Ovary (tissue), 9 donors: ENCODE results near the gene FAM3B. TPM values are rescaled to one million over a fixed set of nuclear protein-coding genes. Genes with fewer than 3 reads are reported as not detected.

Experiments
- DNase-seq, 5 donors: peaks; one replicate each; pipeline ENCODE4 v3.0.0-alpha.2; 2019 to 2020
- H3K27ac ChIP-seq, 2 donors: fragments of 200-600 bp; one replicate each; pipeline versions ENCODE4 v1.5.1 to v1.8.0; 2019 to 2022
- H3K27me3 ChIP-seq: fragments of 200-600 bp; one replicate; pipeline ENCODE4 v1.8.0; 2022
- H3K36me3 ChIP-seq: fragments of 200-600 bp; sonication (generic); one replicate; pipeline ENCODE4 v1.5.1; 2019
- H3K4me1 ChIP-seq: one replicate; pipeline ENCODE4 v1.8.1; 2013; ENCODE audit warnings: mild to moderate bottlenecking, moderate library complexity; ENCODE audit not compliant: insufficient read depth
- H3K4me3 ChIP-seq: fragments of 200-600 bp; sonication (generic); one replicate; pipeline ENCODE4 v1.5.1; 2017
- H3K9me3 ChIP-seq, 2 donors: fragments of 200-600 bp in 1 of 2; sonication (generic) in 1 of 2; one replicate each; pipeline versions ENCODE4 v1.5.1 to v1.8.1; 2013 to 2019; ENCODE audit warnings: mild to moderate bottlenecking in 1 of 2, moderate library complexity in 1 of 2
- CTCF ChIP-seq, 3 donors: fragments of 450-650 bp in 2 of 3; fragments of 200-600 bp in 1 of 3; IDR thresholded peaks; one replicate each; pipeline versions ENCODE4 v1.5.1 to v1.8.0; 2016 to 2022; ENCODE audit warnings: antibody characterized with exemption in 3 of 3, mild to moderate bottlenecking in 1 of 3
- EP300 ChIP-seq: sonication (generic); formaldehyde crosslinking; IDR thresholded peaks from one replicate; pipeline ENCODE4 v1.6.1; 2017; ENCODE audit warnings: antibody characterized with exemption
- POLR2A ChIP-seq: fragments of 450-650 bp; IDR thresholded peaks from one replicate; pipeline ENCODE4 v1.6.1; 2017; ENCODE audit warnings: antibody characterized with exemption, mild to moderate bottlenecking, moderate library complexity
- WGBS, 3 donors: extraction: QIAGEN DNeasy Blood & Tissue Kit in 1 of 3; methylation state at CpG; one replicate each; pipeline versions ENCODE4 v1.1.5 to v1.1.7; 2013 to 2017; 5-methylcytosine and 5-hydroxymethylcytosine counted together
- intact Hi-C, 4 donors: fragments of 100-400 bp; cut with DNase I; formaldehyde crosslinking; loops; one replicate each; pipeline versions ENCODE4 v1.11.0 to v1.15.1; 2022 to 2023
- polyA plus RNA-seq, 2 donors: library from polyadenylated mRNA; stranded (reverse); fragments of 200-250 nt in 1 of 2; fragments of 350-450 nt in 1 of 2; fragmentation: Illumina TruSeq in 1 of 2; extraction: RNeasy Lipid Tissue Mini Kit (QIAGEN cat#74804) in 1 of 2; gene quantifications; one replicate each; pipeline ENCODE4 v1.2.3, GENCODE V29; 2013 to 2014
- total RNA-seq, 7 donors: library from RNA; depleted of rRNA in 2 of 7; stranded (reverse); fragments of >200 nt in 2 of 7; fragmentation: NEBNext Ultra II Directional in 3 of 7; extraction: Animal tissue kit (Norgen Biotek cat#: 25700) in 3 of 7; gene quantifications; one replicate each; pipeline versions ENCODE4 v1.1.0 to v1.2.4, GENCODE V29; 2016 to 2023
- donor health status: DM: no; HTN: no; CAD: no; lungs with moderate emphysema.
- donor health status: DM: no; HTN: no; CAD: no.
- donor health status: Bipolar disorder and iron deficiency.
- donor health status: DM: yes; HTN: yes; CAD: no.
- donor health status: DM: no; HTN: no; CAD: no.
- donor health status: DM: yes; HTN: yes; CAD: no.

Gene FAM3B
- total and polyA plus RNA-seq, 9 donors: 0.10 to 7.7 (median 1.0) TPM; not detected in 2

DNA sequence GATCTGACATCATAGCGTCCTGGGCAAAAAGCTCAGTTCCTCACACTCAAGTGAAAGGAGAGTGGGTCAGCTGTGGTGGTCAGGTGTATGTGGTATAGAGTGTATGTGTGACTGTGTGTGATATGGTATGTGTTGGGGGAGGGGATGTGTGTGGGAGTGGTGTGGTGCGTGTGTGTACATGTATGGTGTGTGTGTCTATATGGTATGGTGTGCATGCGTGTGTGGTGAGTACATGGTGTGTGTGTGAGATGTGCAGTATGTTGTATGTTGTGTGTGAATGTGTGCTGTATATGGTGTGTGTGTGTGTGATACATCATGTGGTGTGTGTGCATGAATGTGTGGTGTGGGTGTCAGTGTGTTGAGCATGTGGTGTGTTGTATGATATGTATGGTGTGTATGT, 20.9 kb downstream of the FAM3B start:
- no peak for DNase-seq
- intact Hi-C loops: no loop called here
- H3K4me3 ChIP-seq: no peak overlapping the region
- no peaks in the 10 kb centered on the region for H3K36me3 ChIP-seq
- H3K27ac ChIP-seq: no peak overlapping the region
- no peaks in the 10 kb centered on the region for H3K27me3 ChIP-seq
- no peak for TF ChIP-seq POLR2A
- no peak for TF ChIP-seq CTCF (IDR thresholded peaks at IDR 0.05)
- TF ChIP-seq EP300: no peak
- no peaks in the 10 kb centered on the region for H3K4me1 ChIP-seq
- 86 to 91% (median 88%) methylated on average over 3 of the region's 3 CpGs for WGBS, 3 donors
- H3K9me3 ChIP-seq: peaks cover 0 to 8% of the 10 kb centered on the region in 2 donors

DNA sequence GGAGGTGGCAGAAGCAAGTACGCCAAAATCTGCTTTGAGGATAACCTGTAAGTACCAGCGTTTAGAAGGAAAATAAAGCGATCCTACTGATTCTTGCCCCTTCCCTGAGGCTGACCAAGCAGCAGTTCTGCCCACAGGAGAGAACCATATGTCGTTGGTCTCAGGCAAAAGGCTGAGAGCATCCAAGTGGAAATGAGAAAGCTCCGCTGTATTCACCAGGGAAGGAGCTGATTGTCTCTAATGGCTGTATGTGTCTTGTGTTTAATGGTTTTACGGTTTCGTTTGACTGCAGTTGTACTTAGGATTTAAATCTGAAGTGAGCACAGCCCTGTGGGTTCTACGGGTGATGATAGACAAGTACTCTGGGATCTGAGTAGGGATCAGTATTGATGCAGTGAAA, 21.9 kb downstream of the FAM3B start:
- no peak for TF ChIP-seq EP300
- no peak for TF ChIP-seq CTCF (IDR thresholded peaks at IDR 0.05)
- no peak for TF ChIP-seq POLR2A
- intact Hi-C loops: no loop called here

GRCh38 chr21:41342035-41342434, 25.4 kb downstream of the FAM3B start:
- no peaks in the 10 kb centered on the region for H3K4me1 ChIP-seq
- H3K36me3 ChIP-seq: no peaks in the 10 kb centered on the region
- DNase-seq: no peak
- no peaks in the 10 kb centered on the region for H3K9me3 ChIP-seq
- intact Hi-C loops: no loop called here
- no peak overlapping the region for H3K27ac ChIP-seq
- TF ChIP-seq EP300 (no peak), CTCF (IDR thresholded peaks at IDR 0.05) (no peak), POLR2A (no peak)
- no peak overlapping the region for H3K4me3 ChIP-seq
- 88 to 95% (median 91%) methylated on average over 4 of the region's 4 CpGs for WGBS, 3 donors
- H3K27me3 ChIP-seq: no peaks in the 10 kb centered on the region

More for the DNA sequence above, 21.9 kb downstream of the FAM3B start:
- no peak for DNase-seq
- Histone ChIP-seq H3K4me3 (no peak overlapping the region), H3K27ac (no peak overlapping the region), H3K9me3 (peaks cover 0 to 8% of the 10 kb centered on the region in 2 donors), H3K27me3 (no peaks in the 10 kb centered on the region), H3K4me1 (no peaks in the 10 kb centered on the region), H3K36me3 (no peaks in the 10 kb centered on the region)
- WGBS, 3 donors: 73 to 77% (median 73%) methylated on average over 8 of the region's 8 CpGs

DNA sequence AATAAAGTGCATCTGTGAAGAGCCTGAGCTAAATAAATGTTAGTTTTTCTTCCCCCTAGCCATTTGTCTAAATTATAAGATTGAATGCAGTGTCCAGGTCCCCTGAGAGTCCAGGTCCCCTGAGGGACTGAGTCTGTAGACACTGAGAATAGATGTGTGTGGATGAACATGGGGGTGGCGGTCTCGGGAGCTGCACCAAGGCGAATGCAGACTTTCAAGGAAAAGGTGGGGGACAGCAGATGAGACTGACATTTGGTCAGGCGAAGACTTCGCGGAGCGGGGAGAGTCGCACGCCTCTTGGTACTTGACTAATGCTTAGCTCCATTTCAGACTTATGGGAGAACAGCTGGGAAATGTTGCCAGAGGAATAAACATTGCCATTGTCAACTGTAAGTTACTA, 27.5 kb downstream of the FAM3B start:
- Histone ChIP-seq H3K9me3 (no peaks in the 10 kb centered on the region), H3K27me3 (no peaks in the 10 kb centered on the region), H3K4me1 (no peaks in the 10 kb centered on the region), H3K27ac (no peak overlapping the region), H3K36me3 (no peaks in the 10 kb centered on the region), H3K4me3 (no peak overlapping the region)
- 83 to 91% (median 88%) methylated on average over 9 of the region's 9 CpGs for WGBS, 3 donors
- TF ChIP-seq CTCF (IDR thresholded peaks at IDR 0.05) (no peak), EP300 (no peak), POLR2A (no peak)
- intact Hi-C loops: no loop called here
- DNase-seq: no peak

- TF ChIP-seq CTCF (IDR thresholded peaks at IDR 0.05) (no peak), EP300 (no peak), POLR2A (no peak)
- no peak for DNase-seq
Measured at GRCh38 chr21:41345356-41345755, 28.8 kb downstream of the FAM3B start.

More at GRCh38 chr21:41345356-41345755, 28.8 kb downstream of the FAM3B start:
- WGBS, 3 donors: 88 to 96% (median 92%) methylated on average over 4 of the region's 4 CpGs
- Histone ChIP-seq H3K4me1 (no peaks in the 10 kb centered on the region), H3K27me3 (no peaks in the 10 kb centered on the region), H3K27ac (no peak overlapping the region), H3K36me3 (no peaks in the 10 kb centered on the region), H3K9me3 (no peaks in the 10 kb centered on the region), H3K4me3 (no peak overlapping the region)
- intact Hi-C loops: no loop called here
